Kidney glomerular epithelial cell (primary cell): ENCODE data around the gene MAPKBP1.

Experiments
- DNase-seq: peaks from one replicate; lab custom pipeline; 2025; lab: John Stamatoyannopoulos, UW

The MAPKBP1 gene

DNA sequence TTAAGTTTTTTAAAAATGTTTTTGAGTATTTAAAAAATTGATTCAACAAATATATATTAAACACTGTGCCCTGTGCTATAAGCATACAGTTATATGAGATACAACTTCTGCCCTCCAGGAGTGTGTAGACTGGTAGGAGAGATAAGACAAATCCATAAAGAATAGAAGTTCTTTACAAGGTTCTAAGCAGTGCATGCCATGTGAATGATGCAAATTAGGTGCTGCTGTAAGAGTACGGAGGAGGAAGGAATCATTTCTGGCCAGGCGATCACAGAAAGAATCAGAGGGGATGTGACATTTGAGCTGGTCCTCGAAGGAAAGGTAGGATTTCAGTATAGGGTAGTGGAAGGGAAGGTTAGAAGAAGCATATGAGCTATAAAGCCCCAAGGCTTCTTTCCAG lies 14.0 kb downstream of the MAPKBP1 start:
- no peak for DNase-seq

DNA sequence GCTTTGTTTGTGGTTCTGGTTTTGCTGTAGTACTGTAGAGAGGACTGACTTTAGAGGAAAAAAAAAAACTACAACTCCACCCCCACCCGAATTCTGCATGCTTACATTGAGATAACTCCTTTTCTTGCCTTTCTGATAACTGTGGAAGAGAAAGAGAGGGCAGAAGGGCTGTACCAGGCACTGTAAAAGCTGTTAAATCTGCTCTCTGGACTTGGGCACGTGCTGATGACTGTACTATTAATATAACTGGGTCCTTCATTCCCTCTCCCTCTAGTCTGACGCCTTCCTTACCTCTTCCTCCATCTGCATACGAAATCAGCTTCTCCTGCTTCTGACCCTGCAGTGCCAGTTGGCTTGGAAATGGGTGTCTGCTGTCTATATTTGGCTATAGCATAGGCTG lies 15.0 kb downstream of the MAPKBP1 start:
- DNase-seq = no peak

DNA sequence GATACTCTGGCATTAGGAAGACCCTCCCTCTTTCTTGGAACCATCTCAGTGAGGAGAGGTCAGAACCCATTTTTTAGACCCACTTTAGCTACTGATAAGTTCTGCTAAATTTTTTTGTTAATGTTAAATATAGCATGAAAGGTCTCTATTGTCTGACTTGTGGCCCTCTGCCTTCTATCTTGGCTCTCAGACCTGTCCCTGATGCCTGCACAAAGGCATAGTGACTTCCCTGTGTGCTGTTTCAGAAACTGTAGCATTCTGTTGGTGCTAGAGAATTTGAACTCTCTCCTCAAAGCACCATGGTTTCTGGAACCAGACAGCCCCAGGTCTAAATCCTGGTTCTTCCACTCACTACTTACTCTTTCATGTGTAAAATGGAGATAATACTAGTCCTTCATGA lies 15.4 kb downstream of the MAPKBP1 start:
- DNase-seq = no peak

DNA sequence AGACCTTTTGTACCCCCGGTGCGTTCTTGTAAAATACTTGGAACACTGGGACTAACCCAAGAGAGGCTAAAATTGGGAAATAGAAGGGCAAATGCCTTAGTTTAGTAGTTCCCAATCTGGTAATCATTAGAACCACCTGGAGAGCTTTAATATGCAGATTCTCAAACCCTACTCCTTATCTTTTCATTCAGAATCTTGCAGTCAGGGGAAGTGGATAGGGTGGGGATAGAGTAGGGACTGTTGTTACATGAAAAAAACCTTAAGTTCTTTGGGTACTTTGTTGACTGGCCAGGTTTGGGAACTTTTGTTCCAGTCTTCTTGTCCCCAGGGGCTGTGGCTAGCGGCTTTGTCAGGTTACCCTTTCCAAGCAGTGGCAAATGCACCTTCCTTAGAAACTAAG lies 15.9 kb downstream of the MAPKBP1 start:
- DNase-seq = no peak

DNA sequence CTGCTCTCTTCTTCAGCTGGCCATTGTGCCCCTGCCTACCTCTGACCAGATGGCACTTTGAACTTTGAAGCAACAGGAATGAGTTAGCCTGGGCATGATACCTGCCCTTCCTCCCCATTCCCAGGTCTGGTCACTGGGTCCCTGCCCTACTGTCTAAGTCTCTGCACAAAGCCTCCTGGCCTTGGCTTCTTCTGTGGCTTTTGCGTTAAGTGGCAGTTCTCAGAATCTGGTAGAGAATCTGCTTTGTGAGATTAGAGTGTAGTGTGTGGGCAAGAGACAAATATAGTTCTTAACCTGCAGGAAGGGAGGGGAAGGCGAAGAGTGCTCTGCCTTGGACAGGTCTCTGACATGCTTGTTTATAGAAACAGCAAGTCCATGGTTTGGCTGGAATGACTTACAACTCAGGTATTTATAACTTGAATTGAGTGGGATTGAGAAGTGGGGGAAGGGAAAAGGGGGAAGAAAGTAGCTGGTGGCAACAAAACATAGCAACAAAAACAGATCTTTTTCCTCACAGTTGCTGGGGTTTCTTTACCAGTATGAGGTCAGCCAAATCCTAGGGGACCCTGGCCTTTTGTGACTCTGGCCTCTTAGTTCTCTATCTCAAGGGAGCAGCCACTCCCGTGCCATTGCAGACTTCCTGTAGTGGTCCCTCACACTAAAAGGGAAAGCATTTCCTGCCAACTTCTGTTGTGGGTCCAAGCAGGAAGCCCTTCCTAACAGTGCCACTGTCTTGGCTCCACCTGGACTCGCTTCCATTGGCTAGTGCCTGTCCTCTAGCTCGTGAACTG lies 16.7 kb downstream of the MAPKBP1 start:
- peak; percentile 73 for DNase-seq

DNA sequence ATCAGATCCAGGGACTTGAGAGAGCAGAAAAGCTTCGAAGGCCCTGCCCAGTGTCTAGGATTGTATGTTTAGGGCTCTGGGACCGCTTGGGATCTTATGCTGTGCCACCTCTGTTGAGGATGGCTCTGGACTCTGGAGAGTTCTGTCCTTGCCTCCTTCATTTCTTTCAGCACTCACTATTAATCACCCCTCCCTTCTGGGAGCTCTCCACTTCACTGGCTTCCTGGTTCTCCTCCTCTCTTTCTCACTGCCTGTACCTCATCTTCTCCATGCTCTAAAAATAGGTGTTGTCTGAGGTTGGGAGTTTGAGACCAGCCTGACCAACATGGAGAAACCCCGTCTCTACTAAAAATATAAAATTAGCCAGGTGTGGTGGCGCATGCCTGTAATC lies 17.3 kb downstream of the MAPKBP1 start:
- DNase-seq = no peak

DNA sequence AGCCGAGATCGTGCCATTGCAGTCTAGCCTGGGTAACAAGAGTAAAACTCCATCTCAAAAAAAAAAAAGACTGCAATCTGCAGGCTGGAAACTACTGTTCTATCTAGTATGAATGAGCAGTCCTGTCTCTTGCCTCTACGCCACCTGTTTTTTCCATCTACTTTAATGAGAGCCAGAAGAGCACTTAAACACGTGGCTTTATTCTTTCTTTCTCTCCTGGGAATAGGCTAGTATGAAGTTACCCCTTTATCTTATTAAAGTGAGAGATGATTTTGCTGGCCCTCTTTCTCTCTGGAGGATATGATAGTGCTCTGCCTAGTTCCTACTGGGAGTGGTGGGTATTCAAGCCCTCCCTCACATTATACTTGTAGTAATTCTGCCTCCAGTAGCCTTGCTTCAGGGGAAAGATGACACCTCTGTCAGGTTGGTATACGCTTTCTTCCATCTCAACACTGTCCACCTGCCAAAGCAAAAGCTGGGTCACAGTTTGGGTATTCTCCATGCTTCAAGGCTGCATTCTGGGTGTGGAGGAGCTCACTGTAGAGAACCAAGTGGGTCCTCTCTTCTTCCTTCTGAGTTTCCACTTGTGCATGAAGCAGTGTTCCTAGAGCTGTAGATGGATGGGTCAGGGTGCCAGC lies 17.8 kb downstream of the MAPKBP1 start:
- DNase-seq = no peak

DNA sequence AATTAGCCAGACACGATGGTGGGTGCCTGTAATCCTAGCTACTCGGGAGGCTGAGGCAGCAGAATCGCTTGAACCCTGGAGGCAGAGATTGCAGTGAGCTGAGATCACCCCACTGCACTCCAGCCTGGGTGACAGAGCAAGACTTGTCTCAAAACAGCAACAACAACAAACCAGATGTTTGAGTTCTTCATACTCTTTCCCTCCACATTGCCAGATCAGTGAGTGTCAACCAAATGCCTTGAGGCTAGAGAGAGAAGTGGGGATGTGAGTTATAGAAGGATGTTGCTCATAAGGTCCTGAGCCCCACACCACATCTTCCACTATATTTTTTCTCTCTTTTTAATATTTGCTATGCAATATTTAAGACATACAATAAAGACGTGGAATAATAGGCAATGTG lies 19.8 kb downstream of the MAPKBP1 start:
- no peak for DNase-seq

DNA sequence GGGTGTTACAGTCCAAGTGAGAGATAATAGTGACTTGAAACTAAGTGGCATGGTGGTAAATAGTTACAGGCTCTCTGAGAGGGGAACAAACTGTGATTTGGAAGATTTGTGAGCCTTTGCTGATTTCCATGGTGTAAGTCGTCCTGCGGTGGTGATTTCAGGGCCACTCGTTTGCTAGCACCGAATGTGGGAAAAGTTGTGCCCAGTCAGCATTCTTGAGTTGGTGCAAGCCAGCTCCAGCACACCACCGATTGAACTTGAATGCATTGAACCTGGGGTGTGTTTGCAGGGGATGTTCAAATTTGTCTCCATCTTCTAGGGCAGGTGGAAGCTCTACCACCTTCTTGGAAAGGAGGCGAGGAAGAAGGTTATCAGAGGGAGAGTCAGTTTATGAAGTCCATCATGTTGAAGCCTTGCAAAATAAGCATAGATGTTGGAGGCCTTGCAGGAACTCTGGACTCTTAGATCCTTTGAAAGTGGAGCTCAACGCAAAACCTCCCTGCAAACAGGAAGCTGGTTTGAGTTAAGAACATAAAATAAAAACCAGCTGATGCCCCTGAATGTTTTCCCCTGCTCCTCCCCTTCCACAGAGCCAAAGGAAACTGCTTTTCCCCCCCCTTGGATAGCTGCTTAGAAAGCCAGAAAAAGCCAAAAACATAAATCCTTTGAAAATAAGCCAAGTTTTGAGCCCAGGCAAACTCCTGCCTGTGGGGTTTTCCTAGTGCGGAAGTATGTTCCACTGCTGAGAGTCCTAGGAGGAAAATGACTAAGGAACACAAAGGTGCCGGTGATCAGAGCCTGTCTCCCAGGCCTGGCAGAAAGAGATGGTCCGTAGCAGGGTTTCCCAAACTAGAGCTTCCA lies 21.9 kb downstream of the MAPKBP1 start:
- no peak for DNase-seq

DNA sequence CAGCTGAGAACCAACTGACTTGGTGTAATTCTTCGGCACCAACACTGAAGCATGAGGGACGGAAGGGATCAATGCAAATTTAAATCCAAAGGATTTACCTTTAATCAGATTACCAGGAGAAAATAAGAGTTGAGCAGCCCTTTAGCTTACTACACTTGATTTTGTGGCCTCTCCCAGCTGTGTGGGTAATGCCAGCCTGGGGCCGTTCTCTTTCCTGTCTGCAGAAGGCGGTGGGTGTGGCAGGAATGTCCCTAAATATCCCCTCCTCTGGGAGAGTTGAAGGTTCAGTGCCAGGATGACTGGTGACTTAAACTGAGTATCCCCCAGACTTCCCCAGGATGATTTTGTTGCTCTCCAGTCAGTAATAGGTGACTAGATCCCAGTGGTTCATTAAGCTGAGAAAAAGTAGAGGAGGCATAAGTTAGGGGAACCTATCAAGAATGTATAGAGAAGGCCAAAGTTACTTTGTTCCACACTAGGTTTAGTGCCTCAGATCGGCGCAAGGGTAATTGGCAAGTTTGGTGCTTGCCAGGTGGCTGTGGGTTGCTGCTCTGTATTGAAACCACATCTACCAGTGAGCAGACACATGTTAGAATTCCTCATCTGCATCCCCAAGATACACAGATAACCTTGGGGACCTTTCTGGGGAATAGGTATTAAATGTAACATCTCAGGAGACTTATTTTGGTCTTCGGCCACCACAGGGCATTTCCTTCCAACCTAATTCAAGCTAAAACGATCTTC lies 23.1 kb downstream of the MAPKBP1 start:
- DNase-seq = no peak

DNA sequence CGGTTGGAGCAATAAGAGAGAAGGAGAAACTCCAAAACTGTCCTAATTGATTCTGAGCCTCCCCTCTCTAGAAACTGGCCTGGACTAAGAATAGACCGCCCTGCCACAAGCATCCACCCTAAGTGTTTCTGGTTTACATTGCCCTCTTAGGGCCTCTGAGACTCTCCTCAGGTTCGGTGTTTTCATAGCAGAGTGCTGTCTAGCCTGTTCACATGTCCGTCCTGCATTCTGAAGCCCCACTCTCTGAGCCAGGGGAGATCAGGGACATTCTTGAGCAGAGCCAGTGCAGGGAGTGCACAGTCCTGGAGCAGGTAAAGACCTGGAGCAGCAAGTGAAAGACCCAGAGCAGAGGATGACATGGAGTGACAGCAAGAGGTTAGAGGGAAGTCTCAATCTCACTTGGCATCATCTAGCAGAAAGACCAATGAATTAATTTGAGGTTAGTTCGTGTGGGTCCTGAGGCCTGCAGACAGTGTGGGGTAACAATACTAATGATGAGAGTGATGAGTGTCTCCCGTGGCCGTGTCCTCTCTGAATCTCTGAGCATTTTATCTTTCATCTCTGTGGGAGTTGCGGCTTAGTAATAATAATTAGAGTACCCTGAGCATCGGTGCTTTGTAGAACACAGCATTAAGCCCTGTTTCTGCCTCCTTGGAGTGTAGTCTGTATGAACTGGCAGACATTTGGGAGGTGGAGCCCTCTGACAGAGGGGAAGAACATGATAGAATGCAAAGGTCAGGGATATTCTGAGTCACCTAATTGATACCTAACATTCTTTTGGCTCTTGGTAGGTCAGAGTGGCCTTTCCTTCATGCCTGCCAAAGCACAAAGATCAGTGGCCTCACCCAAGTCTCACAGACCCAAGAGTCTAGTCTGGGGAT lies 24.6 kb downstream of the MAPKBP1 start:
- no peak for DNase-seq

DNA sequence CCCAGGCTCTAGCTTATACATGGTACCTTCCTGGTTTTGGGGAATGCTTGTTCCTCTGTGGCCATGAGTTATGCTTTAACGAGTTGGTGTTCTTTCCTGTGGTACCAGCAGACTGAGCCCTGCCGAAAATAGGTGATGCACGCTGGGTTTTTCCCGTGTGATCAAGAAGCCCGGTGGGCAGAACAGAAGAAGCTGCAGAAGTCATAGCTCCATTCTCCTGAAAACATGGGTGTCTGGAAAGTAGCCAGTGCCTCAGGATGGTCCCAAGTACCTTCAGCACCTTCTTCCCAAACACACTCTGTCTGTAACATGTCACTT lies 25.2 kb downstream of the MAPKBP1 start:
- no peak for DNase-seq

DNA sequence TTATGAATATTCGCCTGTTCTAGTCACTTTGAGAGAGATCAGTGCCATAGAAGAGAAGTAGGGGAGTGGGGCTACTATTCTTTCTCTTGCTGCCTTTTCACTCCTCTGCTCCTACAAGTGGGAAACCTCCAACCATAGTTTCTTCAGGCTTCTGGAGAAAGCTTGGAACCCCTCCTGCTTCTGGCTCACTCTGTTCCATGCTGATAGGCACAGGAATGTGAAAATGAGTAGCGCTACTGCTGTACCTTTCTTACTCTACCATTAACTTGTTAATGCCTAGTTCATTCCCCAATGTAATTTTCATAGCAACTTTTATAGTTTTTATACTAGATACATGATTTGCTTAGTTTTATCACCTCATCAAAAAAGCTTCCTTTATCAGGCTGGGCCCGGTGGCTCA lies 26.9 kb downstream of the MAPKBP1 start:
- no peak for DNase-seq

DNA sequence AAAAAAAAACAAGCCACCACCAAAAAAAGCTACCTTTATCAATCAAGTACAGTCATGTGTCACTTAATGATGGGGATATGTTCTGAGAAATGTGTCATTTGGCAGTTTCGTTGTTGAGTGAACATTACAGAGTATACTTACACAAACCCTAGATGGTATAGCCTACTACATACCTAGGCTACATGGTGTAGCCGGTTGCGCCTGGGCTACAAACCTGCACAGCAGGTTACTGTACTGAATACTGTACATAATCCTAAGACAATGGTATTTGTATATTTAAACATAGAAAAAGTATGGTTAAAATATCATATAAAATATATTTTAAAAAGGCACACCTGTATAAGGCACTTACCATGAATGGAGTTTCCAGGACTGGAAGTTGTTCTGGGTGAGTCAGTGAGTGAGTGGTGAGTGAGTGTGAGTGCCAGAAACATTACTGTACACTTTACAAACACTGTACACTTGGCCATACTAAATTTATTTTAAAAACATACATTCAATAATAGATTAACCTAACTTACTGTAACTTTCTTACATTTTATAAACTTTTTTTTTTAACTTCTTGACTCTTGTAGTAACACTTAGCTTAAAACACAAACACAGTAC lies 27.7 kb downstream of the MAPKBP1 start:
- peak; percentile 24 for DNase-seq

DNA sequence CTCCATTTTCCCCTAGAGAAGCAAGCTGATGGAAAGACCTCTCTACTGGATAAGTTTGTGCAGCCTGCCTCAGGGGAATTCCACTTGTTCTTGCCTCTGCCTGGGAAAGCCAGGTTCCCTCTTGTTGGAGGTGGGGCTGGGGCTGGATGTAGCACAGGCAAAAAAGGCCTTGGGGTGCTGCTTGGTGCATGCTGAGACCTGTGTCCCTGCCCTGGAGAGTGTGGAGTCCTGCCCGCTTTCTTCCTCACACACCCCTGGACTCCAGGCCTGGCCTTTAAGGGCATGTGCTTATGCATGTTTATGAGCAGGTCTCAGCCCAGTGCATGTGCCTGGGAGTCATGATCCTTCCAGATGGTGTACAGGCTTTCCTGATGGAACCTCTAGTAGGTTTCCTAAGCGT lies 30.1 kb downstream of the MAPKBP1 start:
- DNase-seq = no peak

DNA sequence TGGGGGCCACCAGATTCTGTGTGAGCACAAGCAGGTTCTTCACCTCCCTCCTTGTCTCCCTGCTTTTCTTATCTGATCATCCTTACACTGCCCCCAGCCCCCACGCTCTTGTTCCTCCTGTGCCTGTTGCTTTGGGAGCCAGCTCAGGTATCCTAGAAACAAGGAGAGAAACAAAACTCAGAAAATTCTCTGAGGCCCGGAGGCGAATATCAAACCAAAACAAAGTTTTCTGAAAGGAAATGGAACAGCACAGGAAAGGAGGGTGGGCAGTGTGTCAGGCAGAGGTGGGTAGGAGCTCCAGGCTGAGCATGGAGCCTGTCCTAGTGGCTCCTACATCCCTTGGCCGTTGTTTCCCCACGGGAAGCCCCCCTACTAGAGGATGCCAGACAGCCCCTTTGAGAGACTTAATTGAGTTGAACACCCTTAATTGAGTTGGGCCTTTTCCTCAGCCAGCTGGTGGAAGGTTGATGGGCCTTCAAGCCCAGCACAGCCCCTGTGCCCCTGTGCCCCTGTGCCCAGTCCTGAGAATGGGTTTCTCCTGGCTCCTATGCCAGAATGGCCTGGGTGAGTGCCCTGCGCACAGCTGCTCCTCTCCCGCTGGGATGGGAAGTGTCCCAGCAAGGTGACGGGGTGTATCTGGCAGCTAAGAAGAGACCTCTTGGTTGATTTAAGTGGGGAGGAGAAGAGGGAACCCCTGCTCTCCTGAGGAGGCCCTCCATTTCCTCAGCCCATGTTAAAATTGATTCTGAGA lies 30.8 kb downstream of the MAPKBP1 start:
- DNase-seq = no peak

DNA sequence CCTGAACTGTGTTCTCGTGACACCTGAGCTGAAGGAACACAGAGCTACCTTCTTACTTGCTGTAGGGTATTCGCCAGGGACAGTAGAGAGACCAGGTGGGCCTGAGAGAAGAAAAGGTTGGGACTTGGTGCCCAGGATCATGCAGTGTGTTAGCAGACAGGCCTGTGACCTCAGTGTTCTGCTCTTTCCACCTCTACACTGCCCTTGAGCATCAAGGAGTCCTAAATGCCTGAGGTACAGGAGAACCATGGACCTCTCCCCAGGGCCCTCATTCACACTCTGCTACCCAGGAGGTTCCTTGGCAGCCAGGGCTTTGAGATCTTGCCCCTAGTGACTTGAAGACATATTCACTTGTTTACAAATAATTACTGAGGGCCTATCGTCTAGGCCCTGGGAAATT lies 31.4 kb downstream of the MAPKBP1 start:
- no peak for DNase-seq

DNA sequence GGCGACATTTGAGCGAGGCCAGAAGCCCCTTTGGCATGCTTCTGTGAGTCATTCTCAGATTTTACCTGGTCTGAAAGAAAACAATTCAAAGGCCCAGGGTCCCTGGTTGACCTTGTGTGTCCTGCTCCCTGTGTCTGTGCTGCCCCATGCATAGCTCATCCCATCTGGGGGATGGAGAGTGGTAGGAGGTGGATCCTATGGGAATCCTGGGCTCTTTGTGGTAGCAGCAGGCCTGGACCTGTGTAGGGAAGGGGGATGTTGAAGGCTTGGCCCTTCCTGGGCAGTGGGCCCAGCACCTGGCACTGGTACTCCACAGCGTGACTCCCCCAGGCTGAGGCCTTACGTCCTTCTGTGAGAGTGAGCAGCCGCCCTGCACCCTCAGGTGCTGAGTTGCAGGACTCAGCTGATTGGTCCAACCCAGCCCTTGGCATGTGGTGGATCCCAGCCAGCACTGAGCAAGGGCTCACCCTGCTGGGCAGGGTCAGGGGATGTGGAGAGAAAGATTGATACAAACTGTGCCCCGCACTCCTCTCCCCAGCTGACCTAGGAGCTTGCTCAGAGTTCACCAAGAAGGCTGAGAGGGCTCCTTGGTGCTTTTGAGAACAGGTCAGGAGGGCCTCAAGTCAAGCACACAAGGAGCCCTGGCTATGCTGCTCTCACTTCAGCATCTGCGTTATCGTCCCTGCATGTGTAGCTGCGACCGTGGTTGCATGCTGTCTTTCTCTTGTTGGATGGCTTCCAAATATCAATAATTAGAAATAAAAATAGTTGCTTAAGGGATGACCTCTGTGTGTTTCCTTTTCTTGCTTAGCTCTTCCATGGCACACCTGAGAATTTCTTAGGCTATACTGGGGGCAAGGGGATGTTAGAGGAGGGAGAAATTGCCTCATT lies 32.3 kb downstream of the MAPKBP1 start:
- DNase-seq = peak; percentile 22

DNA sequence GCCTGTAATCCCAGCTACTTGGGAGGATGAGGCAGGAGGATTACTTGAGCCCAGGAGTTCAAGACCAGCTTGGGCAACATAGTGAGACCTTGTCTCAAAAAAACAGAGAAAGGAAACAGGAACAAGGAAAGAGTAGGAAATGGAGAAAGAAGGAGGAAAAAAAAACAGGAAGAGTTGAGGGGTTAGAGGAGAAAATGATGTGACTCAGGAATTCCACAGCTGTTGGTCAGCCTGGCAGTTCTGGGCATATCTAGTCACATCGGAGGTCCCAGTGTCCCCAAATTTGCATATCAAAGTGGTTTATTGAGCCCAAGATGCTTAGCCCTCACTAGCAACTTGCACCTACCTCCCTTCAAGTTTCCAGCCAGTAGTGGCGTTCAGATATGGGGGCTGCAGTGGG lies 34.8 kb downstream of the MAPKBP1 start:
- peak; percentile 12 for DNase-seq
